ENCODE measurements around the gene ERN2.
"Not testable (repeated sequence)": the region's sequence is repeated elsewhere in the genome, so short reads cannot be mapped to it uniquely, and the experiment has no call there.

Gene ERN2

DNA sequence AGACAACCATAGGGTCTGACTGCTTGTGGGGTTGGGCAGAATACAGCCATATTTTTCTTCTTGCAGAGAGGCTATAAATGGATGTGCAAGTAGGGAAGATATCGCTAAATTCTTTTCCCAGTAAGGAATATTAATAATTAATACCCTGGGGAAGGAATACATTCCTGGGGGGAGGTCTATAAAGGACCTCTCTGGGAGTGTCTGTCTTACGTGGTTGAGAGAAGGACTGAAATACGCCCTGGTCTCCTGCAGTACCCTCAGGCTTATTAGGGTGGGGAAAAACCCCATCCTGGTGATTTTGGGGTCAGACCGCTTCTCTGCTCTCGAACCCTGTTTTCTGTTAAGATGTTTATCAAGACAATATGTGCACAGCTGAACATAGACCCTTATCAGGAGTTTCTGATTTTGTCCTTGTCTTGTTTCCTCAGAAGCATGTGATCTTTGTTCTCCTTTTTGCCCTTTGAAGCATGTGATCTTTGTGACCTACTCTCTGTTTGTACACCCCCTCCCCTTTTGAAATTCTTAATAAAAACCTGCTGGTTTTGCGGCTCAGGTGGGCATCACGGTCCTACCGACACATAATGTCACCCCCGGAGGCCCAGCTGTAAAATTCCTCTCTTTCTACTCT, 9.7 kb upstream of the ERN2 start:
- DNase-seq (ENCODE audit: low read depth) = not testable (repeated sequence)

DNA sequence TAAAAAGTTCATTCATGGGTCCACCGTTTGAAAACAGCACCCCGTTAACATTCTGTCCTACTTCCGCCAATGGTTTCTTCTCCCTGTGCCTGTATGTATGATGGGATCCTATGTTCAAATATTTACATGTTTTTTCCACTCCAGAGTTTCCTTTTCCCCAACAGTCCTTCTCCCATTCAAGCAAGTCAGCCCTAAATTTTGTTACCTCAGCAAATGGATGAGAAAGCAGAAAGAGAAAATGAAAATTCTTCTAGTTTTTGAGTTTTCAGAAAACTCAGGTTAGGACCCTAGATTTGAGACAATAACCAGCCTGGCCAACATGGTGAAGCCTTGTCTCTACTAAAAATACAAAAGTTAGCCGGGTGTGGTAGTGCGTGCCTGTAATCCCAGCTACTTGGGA, 3.5 kb upstream of the ERN2 start:
- no peak for DNase-seq (ENCODE audit: low read depth)

DNA sequence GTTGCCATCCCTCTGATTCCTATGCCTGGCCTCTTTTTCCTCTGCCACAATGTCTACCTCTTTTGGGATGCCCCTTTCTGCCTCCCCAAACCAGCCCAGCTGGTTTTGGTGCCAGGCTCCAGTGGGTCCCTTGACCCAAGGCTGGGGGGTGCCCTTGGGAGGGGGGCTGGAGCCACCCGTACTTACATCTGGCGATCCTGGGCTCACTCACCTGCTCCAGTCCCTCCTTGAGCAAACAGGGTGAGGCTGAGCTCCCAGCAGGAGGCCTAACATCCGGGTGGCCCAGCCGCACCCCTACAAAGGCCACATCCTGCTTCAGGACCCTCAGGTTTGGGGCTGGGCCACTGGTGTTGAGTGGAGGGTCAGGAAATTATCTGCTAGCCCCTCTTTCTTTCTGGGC, 1.2 kb downstream of the ERN2 start:
- no peak for DNase-seq (ENCODE audit: low read depth)

DNA sequence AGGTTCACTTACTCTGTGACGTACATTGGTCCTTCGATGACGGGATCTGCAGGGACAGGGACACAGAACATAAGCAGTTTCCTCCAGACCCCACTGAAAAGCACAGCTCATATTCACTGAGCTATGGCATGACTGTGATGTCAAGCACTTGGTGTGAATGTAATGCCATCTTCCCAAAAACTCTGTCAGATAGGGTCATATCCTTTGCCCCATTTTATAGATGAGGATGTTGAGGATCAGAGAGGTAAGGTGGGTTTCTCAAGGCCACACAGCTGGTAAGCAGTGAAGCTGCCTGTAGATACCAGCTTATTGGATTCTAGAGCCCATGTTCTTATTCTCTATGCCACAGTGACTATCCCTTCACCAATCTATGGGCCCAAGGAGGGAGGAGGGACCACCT, 2.5 kb downstream of the ERN2 start:
- no peak for DNase-seq (ENCODE audit: low read depth)

DNA sequence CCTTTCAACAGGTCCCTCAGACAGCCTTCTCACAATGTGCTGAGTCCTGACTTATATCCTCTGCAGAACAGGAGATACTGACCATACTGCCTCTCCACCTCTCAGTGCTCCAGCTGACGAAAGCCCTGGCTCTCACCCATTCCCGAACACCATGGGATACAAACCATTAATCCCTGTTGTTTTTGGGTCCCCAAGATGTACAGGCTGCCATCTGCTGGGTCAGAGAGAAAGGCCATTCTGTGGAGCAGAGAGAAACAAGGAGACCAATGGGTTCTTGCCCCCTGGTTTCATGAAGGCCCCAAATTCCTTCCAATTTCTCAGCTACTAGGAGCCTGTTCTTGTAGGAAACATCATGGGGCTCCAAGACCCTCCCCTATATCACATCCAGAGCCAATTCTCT, 3.0 kb downstream of the ERN2 start:
- DNase-seq (ENCODE audit: low read depth) = no peak

DNA sequence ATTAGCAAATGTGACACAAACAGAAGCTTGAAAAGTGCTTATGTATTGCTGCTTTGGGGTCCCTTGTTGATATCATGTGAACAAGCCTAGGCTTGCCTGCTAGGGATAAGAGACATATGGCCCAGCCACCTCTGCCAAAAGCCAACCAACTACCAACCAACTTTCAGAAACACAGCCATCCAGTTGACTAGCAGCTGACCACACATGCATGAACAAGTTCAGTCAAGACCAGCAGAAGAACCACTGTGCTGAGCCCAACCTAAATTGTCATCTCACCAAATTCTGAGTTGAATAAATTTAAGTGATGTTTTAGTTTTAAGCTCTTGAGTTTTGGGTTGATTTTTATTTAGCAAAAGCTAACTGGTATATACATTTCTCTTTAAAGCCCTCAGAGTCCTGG, 3.5 kb downstream of the ERN2 start:
- DNase-seq (ENCODE audit: low read depth) = no peak

DNA sequence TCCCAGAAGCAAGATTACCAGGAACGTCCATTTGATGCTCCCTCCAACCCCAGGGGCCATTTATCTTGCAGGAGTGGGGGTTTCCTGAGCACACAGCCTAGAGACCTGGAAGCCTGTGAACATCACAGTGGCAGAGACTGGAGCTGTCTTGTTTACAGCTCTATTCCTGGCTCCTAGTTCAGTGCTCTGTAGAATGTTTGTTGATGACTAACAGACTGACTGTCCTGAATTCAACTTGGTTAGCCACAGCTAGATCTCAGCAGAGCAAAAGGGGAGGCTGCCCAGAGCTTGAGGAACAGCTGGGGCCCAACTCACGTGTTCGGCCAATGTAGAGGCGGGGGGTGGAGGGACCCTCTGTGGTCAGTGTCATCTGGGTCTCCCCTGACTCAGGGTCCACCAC, 6.6 kb downstream of the ERN2 start:
- DNase-seq (ENCODE audit: low read depth) = no peak

DNA sequence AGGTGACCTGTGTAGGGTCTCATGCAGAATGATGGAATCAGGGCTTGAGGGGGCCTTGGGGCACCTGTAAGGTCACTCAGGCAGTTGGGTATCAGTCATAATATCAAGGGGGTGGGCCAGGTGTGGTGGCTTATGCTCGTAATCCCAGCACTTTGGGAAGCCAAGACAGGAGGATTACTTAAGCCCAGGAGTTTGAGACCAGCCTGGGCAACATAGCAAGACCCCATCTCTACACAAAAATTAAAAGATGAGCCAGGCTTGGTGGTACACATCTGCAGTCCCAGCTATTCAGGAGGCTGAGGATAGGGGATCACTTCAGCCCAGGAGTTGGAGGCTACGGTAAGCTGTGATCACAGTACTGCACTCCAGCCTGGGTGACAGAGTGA, 7.5 kb downstream of the ERN2 start:
- DNase-seq (ENCODE audit: low read depth) = no peak

DNA sequence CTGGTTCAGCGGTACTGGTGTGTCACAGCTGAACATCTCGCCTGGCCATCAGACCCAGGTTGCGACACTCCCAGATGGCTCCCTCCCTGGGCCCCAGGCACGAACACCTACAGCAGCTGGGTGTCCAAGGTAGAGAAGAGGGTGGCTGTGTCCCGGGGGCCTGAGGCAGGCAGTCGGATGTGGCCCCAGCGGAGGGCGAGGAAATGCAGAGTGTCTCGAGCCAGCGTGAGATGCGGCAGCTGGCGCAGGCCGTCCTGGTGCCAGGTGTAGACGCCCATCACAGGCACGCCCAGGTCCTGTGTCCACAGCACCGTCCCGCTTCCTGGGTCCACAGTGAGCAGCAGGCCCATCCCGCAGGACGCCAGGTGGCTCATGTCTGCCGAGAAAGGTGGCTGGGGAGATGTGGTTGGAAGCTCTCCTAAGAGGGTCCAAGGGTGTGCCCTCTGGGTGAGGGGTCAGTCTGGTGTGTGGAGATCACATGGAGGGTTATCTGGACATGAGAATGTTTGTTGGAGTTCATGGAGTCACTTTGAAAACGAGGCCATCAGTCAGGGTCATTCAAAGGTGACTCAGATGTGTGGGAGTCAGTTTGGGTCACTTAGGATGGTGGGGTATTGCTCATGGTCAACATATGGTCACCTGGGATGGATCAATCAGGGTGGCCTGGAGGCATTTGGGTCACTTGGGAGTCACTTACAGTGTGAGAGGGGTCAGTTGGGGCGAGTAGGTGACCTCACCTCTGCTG, 8.1 kb downstream of the ERN2 start:
- no peak for DNase-seq (ENCODE audit: low read depth)

DNA sequence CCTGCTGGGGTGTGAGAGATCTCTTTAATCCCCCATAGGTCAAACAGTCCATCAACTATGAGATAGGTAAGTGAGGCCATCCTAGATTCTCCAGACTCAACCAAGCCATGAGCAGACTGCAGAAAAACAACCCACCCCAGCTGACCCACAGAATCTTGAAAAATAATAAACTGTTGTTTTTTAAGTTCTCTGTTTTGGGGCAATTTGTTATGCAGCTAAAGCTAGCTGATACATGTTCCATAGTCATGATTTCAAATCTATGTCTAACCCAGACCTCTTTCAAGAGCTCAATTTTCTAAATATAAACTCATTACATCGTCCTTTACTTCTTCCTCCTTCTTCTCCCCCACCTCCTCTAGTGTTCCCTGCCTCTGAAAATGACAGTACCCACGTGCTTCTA, 10.1 kb downstream of the ERN2 start:
- no peak for DNase-seq (ENCODE audit: low read depth)

DNA sequence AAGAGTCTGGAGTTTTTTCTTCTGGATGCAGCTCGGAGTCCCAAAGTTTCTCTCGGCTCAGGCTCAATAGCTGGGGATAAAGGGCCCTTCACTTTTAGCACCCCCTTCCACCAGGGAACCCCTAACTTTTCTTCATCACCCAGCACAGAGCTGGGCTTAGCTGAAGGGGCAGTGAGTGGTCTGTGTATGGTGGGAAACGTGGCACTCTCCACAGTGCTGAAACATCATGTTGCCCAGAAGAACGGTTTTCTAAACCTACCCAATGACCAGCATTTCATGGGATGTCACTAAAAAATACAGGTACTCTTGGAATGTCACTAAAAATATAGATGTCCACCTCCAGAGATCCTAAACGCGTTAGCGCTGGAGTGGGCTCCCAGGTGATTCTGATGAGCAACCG, 12.0 kb downstream of the ERN2 start:
- DNase-seq (ENCODE audit: low read depth) = no peak

DNA sequence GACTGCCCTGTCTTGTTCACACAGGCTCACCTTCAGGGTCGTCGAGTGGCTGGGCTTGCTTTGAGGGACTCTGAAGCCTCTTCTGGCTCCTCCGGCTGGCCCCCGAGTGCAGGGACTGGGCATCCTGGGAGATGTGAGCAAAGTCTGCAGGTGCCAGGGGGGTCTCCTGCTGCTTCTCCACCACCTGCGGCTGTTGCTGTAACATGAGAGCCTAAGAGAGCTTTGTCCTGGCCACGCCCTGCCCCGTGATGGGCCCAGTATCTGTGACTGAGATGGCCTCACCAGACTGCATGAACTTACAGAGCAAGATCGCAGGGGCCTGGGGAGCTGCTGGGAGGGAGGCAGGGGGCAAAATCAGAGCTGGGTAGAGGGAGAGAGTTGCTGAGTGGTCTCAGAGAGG, 12.5 kb downstream of the ERN2 start:
- DNase-seq (ENCODE audit: low read depth) = no peak

DNA sequence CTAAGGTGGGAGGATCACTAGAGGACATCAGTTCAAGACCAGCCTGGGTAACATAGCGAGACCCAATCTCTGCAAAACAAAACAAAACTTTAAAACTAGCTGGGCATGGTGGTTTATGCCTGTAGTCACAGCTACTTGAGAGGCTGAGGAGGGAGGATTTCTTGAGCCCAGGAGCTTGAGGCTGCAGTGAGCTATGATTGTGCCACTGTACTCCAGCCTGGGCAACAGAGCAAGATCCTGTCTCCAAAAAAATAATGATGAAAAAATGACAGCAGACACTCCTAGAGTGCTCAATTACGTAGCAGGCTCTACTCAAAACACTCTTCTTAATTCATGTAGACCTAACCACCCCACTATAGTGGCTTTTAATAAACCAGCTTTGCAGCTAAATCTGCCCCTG, 12.9 kb downstream of the ERN2 start:
- DNase-seq (ENCODE audit: low read depth) = no peak

DNA sequence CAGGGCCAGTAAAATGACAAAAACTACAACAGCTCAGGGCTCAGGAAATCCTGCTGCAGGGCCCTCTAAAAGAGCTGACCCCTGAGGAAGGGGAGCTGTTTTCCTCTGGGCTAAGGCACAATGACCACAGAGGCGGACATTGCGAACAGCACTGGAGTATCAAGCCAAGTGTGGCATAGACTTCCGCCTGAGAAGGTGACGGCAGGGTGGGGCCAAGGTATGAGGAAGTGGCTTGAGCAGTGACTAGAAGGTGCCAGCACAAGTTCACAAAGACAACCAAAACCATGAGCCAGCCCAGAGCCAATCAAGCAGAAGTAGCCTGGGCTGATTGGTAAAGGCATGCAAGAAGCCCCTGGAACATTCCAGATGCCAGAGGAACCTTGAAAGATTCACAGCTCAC, 13.9 kb downstream of the ERN2 start:
- no peak for DNase-seq (ENCODE audit: low read depth)

DNA sequence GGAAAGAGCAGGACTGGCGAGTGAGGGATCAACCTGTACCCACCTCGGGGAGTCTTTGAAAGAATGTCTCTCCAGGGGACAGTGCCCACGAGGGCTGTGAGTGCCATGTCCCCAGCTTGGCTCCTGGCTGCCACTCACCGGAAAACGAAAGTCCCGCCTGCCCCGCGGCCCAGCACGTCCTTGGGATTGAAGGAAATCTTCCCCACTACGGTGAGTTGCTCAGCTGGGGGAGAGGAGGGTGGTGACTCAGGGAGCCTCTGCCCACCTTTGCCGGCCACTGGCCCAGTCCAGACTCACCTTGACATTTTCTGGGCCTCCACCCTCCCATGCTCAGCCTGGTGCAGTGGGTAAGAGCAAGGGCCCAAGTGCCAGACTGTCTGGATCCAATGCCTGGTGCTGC, 17.3 kb downstream of the ERN2 start:
- no peak for DNase-seq (ENCODE audit: low read depth)

DNA sequence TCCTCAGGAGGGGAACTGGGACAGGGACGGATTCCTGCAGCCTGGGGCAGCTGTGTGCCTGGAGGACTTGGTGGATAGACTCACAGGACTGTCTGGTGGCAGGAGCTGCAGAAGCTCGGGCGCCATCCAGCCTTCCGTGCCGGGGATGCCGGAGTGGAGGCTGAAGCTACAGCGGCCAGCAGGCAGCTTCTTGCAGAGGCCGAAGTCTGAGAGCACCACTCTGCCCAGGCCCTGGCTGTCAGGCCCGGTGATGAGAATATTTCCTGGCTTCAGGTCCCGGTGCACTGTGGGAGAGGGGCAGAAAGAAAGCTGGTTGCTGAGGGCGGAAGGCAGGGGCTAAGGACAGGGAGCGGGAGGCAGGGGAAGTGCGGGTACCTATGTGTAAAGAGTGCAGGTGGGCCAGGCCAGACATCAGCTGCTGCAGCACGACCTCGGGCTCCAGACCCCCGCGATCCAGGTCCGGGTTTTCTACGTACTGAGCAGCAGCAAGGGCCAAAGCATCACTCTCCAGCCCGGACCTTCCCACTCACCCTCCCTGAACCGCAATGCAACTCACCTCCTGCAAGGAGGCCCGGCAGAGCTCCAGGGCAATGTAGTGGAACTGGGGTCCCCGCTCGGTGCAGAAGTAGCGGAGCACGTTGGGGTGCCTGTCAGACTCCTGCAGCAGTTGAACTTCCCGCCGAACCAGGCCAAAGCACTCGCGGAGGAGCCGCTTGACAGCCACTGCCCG, 18.2 kb downstream of the ERN2 start:
- DNase-seq (ENCODE audit: low read depth) = no peak

DNA sequence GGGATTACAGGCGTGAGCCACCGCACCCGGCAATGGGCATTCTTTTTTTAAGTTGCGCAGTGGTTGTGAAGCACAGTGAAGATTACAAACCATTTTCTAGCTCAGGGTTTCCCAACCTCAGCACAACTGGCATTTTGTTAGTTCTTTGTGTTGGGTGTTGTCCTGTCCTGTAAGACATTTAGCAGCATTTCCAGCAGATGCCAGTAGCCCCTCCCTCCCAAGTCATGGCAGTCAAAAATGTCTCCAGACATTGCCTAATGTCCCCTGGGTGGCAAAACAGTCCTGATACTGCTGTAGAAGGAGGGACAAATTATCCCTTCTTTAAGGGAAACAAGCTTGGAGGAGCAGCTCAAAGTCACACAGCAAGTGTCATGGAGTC, 18.8 kb downstream of the ERN2 start:
- DNase-seq (ENCODE audit: low read depth) = no peak

DNA sequence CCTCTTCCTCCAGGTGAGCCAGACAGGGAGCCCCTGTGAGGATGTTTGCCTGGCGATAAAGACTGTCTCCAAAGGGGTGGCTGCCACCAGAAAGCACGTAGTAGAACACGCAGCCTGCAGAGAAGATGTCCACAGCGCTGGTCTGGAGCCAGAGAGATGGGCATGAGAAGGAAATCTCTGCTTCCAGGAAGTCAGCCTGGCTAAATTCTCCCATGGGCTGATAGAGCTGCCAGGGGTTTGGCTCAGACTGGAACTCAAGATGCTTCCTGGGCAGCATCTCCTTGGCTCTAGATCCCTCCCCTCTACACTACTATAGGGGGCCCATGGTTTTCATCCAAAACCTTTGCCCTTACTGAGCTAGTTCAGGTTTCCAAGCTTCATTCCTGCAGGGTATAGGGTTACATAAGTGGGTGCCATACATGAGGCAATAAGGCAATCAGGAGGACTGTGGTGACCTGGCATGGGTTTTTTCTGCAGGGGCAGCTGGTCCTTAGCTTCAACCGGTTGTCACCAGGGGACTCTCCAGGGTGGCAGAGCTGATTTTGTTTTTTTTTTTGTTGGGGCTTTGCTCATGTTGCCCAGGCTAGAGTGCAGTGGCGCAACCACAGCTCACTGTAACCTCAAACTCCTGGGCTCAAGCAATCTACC, 20.7 kb downstream of the ERN2 start:
- DNase-seq (ENCODE audit: low read depth) = no peak

DNA sequence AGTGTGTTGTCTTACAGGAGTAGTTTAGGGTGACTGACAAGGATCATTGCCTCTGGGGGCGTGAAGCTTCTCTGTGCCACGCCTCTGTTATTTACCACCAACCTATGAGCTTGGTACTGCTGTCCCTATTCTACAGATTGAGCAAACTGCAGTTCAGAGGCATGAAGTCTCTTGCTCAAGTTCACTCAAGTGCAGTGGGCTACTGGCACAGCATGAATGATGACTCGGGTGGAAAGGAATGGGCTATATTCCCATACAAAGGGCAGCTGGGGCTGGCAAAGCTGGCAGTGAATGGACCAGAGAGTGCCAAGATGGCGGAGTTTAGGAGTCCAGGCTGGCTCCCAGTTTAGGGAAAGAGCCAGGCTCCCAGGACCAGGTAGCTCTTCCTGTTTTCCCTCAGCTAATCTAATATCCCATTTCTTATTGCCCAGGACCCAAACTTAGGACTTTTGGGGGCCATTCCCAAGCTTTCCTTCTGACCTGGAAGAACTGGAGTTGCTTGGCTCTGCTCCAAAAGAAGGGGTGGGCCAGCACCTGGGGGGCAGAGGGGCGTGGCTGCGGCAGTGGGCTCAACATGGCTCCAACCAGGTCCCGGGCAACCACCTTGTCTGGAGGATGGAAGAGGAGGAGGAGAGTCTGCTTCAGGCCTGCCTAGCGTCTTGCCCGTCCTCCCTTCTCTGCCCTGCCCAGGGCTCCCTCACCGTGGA, 21.4 kb downstream of the ERN2 start:
- DNase-seq (ENCODE audit: low read depth) = no peak

DNA sequence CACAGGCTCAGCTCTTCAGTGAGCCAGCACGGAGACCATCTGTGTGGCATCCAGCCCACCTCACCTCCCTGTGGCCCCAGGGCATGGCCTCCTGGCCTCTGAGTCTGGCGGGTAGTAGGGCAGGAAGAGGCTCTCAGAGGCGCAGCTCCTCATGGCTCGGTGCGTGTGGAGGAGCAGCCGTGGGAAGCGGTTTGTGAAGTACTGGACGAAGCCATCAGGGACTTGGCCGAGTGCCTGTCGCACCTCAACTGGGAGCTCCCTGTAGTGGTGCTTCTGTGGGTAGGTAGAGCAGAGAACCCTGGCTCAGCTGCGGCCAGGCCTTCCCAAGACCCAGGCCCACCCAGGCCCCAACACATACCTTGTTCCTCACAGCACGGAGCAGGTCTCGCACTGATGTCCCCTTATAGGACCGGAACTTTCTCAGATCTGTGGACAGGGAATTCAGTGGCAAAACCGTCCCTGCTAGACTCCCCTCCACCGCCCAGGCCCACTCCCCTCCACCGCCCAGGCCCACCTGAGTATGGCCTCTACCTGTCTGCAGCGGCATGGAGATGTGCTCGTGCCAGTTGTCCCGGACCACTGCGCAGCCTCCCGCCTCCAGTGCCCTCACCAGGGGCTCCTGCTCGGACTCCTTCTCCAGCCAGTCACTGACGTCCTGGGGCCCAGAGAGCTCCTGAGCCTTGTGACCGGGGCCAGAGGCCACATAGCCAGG, 22.1 kb downstream of the ERN2 start:
- no peak for DNase-seq (ENCODE audit: low read depth)

DNA sequence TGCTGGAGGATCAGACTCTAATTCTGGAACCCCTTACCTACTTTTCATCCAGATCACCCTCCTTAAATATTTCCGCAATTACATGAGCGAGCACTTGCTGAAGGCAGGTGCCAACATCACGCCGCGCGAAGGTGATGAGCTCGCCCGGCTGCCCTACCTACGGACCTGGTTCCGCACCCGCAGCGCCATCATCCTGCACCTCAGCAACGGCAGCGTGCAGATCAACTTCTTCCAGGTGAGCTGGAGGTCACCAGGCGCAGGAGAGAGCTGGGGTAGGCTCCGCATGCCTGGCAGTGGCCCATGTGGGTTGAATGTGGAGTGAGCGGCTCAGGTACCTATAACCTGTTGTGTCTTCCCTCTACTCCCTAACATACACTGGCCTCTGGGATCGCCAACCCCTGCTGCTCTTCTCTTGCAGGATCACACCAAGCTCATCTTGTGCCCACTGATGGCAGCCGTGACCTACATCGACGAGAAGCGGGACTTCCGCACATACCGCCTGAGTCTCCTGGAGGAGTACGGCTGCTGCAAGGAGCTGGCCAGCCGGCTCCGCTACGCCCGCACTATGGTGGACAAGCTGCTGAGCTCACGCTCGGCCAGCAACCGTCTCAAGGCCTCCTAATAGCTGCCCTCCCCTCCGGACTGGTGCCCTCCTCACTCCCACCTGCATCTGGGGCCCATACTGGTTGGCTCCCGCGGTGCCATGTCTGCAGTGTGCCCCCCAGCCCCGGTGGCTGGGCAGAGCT, 23.4 kb downstream of the ERN2 start:
- DNase-seq (ENCODE audit: low read depth) = no peak

Measured in T follicular helper cell (primary cell).